ENCODE data around the gene ARHGAP21.

DNA sequence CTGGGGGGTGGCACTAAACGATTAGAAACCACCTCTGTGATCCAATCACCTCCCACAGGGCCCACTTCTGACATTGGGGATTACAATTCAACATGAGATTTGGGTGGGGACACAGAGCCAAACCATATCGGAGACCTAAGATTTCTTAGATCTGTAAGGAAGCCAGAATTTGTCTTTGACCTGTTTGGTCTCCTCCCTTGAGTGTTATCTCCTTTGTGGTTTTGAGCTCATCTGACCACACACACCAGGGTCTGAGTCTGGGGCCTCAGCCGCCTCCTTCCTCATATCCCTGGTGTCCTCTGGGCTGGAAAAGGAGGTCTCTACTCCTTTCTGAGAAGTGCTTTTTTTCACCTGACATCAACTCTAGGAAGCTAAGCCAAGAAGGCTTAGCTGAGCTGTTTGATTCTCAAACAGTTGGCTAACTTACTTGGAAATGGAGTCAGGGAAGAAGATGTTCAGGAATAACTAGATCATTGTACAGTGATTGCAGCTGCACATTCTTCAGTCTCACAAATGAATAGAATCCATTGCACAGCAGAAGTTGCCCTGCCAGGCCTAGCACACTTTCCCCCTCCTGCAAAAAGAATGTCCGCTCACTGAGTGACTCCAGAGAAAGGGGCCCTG is 167.4 kb downstream of the ARHGAP21 start:
- no peak for TF ChIP-seq POLR2A (IDR thresholded peaks at IDR 0.05)
- TF ChIP-seq, protein P1, sequence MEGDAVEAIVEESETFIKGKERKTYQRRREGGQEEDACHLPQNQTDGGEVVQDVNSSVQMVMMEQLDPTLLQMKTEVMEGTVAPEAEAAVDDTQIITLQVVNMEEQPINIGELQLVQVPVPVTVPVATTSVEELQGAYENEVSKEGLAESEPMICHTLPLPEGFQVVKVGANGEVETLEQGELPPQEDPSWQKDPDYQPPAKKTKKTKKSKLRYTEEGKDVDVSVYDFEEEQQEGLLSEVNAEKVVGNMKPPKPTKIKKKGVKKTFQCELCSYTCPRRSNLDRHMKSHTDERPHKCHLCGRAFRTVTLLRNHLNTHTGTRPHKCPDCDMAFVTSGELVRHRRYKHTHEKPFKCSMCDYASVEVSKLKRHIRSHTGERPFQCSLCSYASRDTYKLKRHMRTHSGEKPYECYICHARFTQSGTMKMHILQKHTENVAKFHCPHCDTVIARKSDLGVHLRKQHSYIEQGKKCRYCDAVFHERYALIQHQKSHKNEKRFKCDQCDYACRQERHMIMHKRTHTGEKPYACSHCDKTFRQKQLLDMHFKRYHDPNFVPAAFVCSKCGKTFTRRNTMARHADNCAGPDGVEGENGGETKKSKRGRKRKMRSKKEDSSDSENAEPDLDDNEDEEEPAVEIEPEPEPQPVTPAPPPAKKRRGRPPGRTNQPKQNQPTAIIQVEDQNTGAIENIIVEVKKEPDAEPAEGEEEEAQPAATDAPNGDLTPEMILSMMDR (IDR thresholded peaks at IDR 0.05): no peak

Data from heart left ventricle (tissue), 13 donors.